HEK293 (cell line): Measurements from ENCODE around the gene GPHA2.

Experiments
- CTCF ChIP-seq: fragments of 450-650 bp; formaldehyde crosslinking; IDR thresholded peaks from 2 replicates; pipeline ENCODE4 v1.5.1; 2016; ENCODE audit warnings: missing biosample characterization, missing genetic modification characterization
- REST ChIP-seq: fragments of 450-650 bp; formaldehyde crosslinking; IDR thresholded peaks from 2 replicates; pipeline ENCODE4 v1.5.1; 2016; ENCODE audit warnings: missing biosample characterization, missing genetic modification characterization
- ZBTB20 ChIP-seq: fragments of 450-650 bp; formaldehyde crosslinking; IDR thresholded peaks from 2 replicates; pipeline ENCODE4 v1.5.1; 2016; ENCODE audit warnings: missing biosample characterization, missing genetic modification characterization
- ZEB2 ChIP-seq: fragments of 450-650 bp; formaldehyde crosslinking; IDR thresholded peaks from 2 replicates; pipeline ENCODE4 v1.5.1; 2016; ENCODE audit warnings: missing biosample characterization, missing genetic modification characterization
- ZNF266 ChIP-seq: fragments of 450-650 bp; formaldehyde crosslinking; IDR thresholded peaks from 2 replicates; pipeline ENCODE4 v1.5.1; 2016; ENCODE audit warnings: missing biosample characterization, missing genetic modification characterization, low read depth
- ZNF530 ChIP-seq: fragments of 450-650 bp; formaldehyde crosslinking; IDR thresholded peaks from 2 replicates; pipeline ENCODE4 v1.5.1; 2016; ENCODE audit warnings: low read depth, missing biosample characterization, missing genetic modification characterization
- ZNF549 ChIP-seq: fragments of 450-650 bp; IDR thresholded peaks from 2 replicates; pipeline ENCODE4 v1.5.1; 2018; ENCODE audit warnings: missing biosample characterization, missing genetic modification characterization, mild to moderate bottlenecking, inconsistent platforms, moderate library complexity

GRCh38 chr11:64933935-64934681 lies 1.6 kb downstream of the GPHA2 start:
- no peak for TF ChIP-seq ZBTB20 (tag by site-specific recombination)
- TF ChIP-seq REST (tag by site-specific recombination), result no peak
- no peak for TF ChIP-seq CTCF
- no peak for TF ChIP-seq ZEB2 (tag by site-specific recombination)
- TF ChIP-seq ZNF530 (tag by site-specific recombination), result no peak
- no peak for TF ChIP-seq ZNF549 (tag by site-specific recombination)
- no peak for TF ChIP-seq ZNF266 (tag by site-specific recombination)
